H9 (cell line): Measurements from ENCODE around the gene MACROD1. TPM values are rescaled to one million over a fixed set of nuclear protein-coding genes. Genes with fewer than 3 reads are reported as not detected.

Experiments
- DNase-seq: peaks from one replicate; pipeline ENCODE4 v3.0.0-alpha.2; 2017
- H2AFZ ChIP-seq: one replicate; pipeline ENCODE4 v1.6.1; 2013; ENCODE audit warnings: mild to moderate bottlenecking, low read length, control low read depth, moderate library complexity
- H2AK5ac ChIP-seq: 2 replicates; pipeline ENCODE4 v1.6.1; 2013; ENCODE audit warnings: low read length, control low read depth, mixed read lengths; ENCODE audit not compliant: insufficient read length
- H2BK120ac ChIP-seq: one replicate; pipeline ENCODE4 v1.6.1; 2013; ENCODE audit warnings: low read depth, mild to moderate bottlenecking, low read length, control low read depth, inconsistent platforms; ENCODE audit not compliant: poor library complexity, severe bottlenecking
- H2BK12ac ChIP-seq: 2 replicates; pipeline ENCODE4 v1.6.1; 2013; ENCODE audit warnings: low read length, control low read depth, mixed read lengths, low read depth; ENCODE audit not compliant: insufficient read length
- H2BK15ac ChIP-seq: 2 replicates; pipeline ENCODE4 v1.6.1; 2013; ENCODE audit warnings: low read depth, low read length, control low read depth
- H2BK20ac ChIP-seq: one replicate; pipeline ENCODE4 v1.6.1; 2013; ENCODE audit warnings: low read depth, mild to moderate bottlenecking, low read length, control low read depth, inconsistent platforms; ENCODE audit not compliant: poor library complexity, severe bottlenecking
- H2BK5ac ChIP-seq: 2 replicates; pipeline ENCODE4 v1.6.1; 2013; ENCODE audit warnings: low read length, control low read depth, mixed read lengths; ENCODE audit not compliant: insufficient read length
- H3K14ac ChIP-seq: 2 replicates; pipeline ENCODE4 v1.6.1; 2013; ENCODE audit warnings: low read length, control low read depth; ENCODE audit not compliant: insufficient read depth
- H3K18ac ChIP-seq: 2 replicates; pipeline ENCODE4 v1.6.1; 2013; ENCODE audit warnings: low read depth, mild to moderate bottlenecking, mixed read lengths, low read length, control low read depth; ENCODE audit not compliant: insufficient read length
- H3K23ac ChIP-seq: 2 replicates; pipeline ENCODE4 v1.6.1; 2013; ENCODE audit warnings: low read length, control low read depth, mixed read lengths, low read depth; ENCODE audit not compliant: insufficient read length
- H3K23me2 ChIP-seq: 2 replicates; pipeline ENCODE4 v1.6.1; 2013; ENCODE audit warnings: low read depth, mild to moderate bottlenecking, mixed read lengths, low read length, control low read depth; ENCODE audit not compliant: insufficient read length, poor library complexity, severe bottlenecking
- H3K27ac ChIP-seq: 2 replicates; pipeline ENCODE4 v1.5.1; 2013; ENCODE audit warnings: low read length, control low read depth, mixed read lengths, low read depth; ENCODE audit not compliant: insufficient read length
- H3K27me3 ChIP-seq: 2 replicates; pipeline ENCODE4 v1.6.1; 2013; ENCODE audit warnings: low read length, control low read depth, inconsistent platforms; ENCODE audit not compliant: insufficient read depth
- H3K4ac ChIP-seq: 2 replicates; pipeline ENCODE4 v1.6.1; 2013; ENCODE audit warnings: low read depth, mild to moderate bottlenecking, control low read depth, inconsistent platforms, low read length, moderate library complexity
- H3K4me1 ChIP-seq: 2 replicates; pipeline ENCODE4 v1.6.1; 2013; ENCODE audit warnings: low read length, control low read depth, inconsistent platforms; ENCODE audit not compliant: insufficient read depth
- H3K4me2 ChIP-seq: 2 replicates; pipeline ENCODE4 v1.6.1; 2013; ENCODE audit warnings: low read length, control low read depth, mixed read lengths; ENCODE audit not compliant: insufficient read length, insufficient read depth
- H3K56ac ChIP-seq: 2 replicates; pipeline ENCODE4 v1.6.1; 2013; ENCODE audit warnings: low read depth, mild to moderate bottlenecking, mixed read lengths, low read length, control low read depth; ENCODE audit not compliant: insufficient read length
- H3K79me1 ChIP-seq: 2 replicates; pipeline ENCODE4 v1.6.1; 2013; ENCODE audit warnings: low read depth, mild to moderate bottlenecking, moderate library complexity, low read length, control low read depth, inconsistent platforms; ENCODE audit not compliant: insufficient read depth, poor library complexity, severe bottlenecking
- H3K79me2 ChIP-seq: 2 replicates; pipeline ENCODE4 v1.6.1; 2013; ENCODE audit warnings: low read length, control low read depth, inconsistent platforms; ENCODE audit not compliant: insufficient read depth
- H3K9ac ChIP-seq: 2 replicates; pipeline ENCODE4 v1.6.1; 2013; ENCODE audit warnings: low read length, control low read depth, mixed read lengths; ENCODE audit not compliant: insufficient read length; ENCODE audit errors: extremely low read depth
- H3K9me3 ChIP-seq: one replicate; pipeline ENCODE4 v1.6.1; 2013; ENCODE audit warnings: low read depth, low read length, inconsistent platforms; ENCODE audit not compliant: control insufficient read depth
- H3T11ph ChIP-seq: one replicate; pipeline ENCODE4 v1.6.1; 2013; ENCODE audit warnings: mild to moderate bottlenecking, low read length, control low read depth, inconsistent platforms
- H4K20me1 ChIP-seq: one replicate; pipeline ENCODE4 v1.6.1; 2013; ENCODE audit not compliant: control insufficient read depth, insufficient read length, insufficient read depth
- H4K5ac ChIP-seq: 2 replicates; pipeline ENCODE4 v1.6.1; 2013; ENCODE audit warnings: low read depth, mild to moderate bottlenecking, mixed read lengths, low read length, control low read depth; ENCODE audit not compliant: insufficient read length
- H4K8ac ChIP-seq: replicated peaks from 2 replicates; pipeline ENCODE4 v1.6.1; 2013; ENCODE audit warnings: low read length, control low read depth, mixed read lengths, low read depth; ENCODE audit not compliant: insufficient read length
- H4K91ac ChIP-seq: 2 replicates; pipeline ENCODE4 v1.6.1; 2013; ENCODE audit warnings: low read depth, mild to moderate bottlenecking, moderate library complexity, mixed read lengths, low read length, control low read depth; ENCODE audit not compliant: insufficient read length
- H3K27ac Mint-ChIP-seq, 3 experiments: 2 replicates in 2 of 3; 3 replicates in 1 of 3; pipeline ENCODE4 v1.8.0; 2020 to 2021; ENCODE audit warnings: mixed read lengths in 3 of 3, mild to moderate bottlenecking in 1 of 3, moderate library complexity in 1 of 3
- H3K27me3 Mint-ChIP-seq: 2 replicates; pipeline ENCODE4 v1.8.0; 2021; ENCODE audit warnings: low read depth, mild to moderate bottlenecking, moderate library complexity, mixed read lengths
- H3K36me3 Mint-ChIP-seq, 3 experiments: 2 replicates in 2 of 3; 3 replicates in 1 of 3; pipeline ENCODE4 v1.8.0; 2020 to 2021; ENCODE audit warnings: low read depth in 3 of 3, mixed read lengths in 3 of 3; ENCODE audit not compliant: insufficient read depth in 1 of 3
- H3K4me1 Mint-ChIP-seq, 2 experiments: 2 replicates each; pipeline ENCODE4 v1.8.0; 2020; ENCODE audit warnings: mixed read lengths in 2 of 2
- H3K4me3 Mint-ChIP-seq, 2 experiments: 2 replicates in 1 of 2; 3 replicates in 1 of 2; pipeline ENCODE4 v1.8.0; 2020 to 2021; ENCODE audit warnings: mild to moderate bottlenecking in 2 of 2, mixed read lengths in 2 of 2, moderate library complexity in 1 of 2
- H3K9me3 Mint-ChIP-seq, 2 experiments: 2 replicates in 1 of 2; 3 replicates in 1 of 2; pipeline ENCODE4 v1.8.0; 2020; ENCODE audit warnings: mild to moderate bottlenecking in 2 of 2, mixed read lengths in 2 of 2, moderate library complexity in 1 of 2
- CTCF ChIP-seq: fragments of 200-600 bp; sonication (generic); conservative IDR thresholded peaks from 3 replicates; pipeline ENCODE4 v1.8.0; 2021; ENCODE audit warnings: antibody characterized with exemption, mild to moderate bottlenecking
- WGBS: extraction: QIAGEN DNeasy Blood & Tissue Kit; methylation state at CpG from one replicate; pipeline ENCODE4 v1.1.7; 2013; ENCODE audit warnings: missing lambda C conversion rate, low lambda C conversion rate, mixed read lengths; ENCODE audit not compliant: insufficient read length; ENCODE audit errors: extremely low coverage; 5-methylcytosine and 5-hydroxymethylcytosine counted together
- total RNA-seq: library from RNA; stranded (reverse); gene quantifications from 2 replicates; pipeline ENCODE4 v1.2.1, GENCODE V29; 2021

Gene MACROD1
- total RNA-seq, 1 experiment from 2014 or later: 21.2 TPM

DNA sequence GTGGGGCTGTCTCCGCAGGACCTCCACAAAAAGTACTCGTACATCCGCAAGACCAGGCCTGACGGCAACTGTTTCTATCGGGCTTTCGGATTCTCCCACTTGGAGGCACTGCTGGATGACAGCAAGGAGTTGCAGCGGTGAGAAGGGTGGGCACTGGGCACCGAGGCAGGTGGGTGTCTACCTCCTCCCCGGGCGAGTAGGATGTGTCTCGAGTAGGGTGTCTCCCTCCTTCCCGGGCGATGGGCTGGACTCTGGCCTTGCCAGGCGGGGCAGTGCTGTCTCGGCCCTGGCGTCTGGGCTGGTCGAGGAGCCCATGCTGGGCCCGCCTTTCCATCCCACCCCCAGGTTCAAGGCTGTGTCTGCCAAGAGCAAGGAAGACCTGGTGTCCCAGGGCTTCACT lies 169.4 kb downstream of the MACROD1 start:
- Histone ChIP-seq H2BK120ac (no peak overlapping the region), H3K9me3 (no peaks in the 10 kb centered on the region), H4K5ac (no peak overlapping the region), H4K8ac (no peak overlapping the region), H3K14ac (no peak overlapping the region), H4K20me1 (no peaks in the 10 kb centered on the region), H3K27ac (no peak overlapping the region), H3K23ac (no peak overlapping the region), H3K79me1 (no peaks in the 10 kb centered on the region), H3T11ph (no peak overlapping the region), H3K4me1 (no peaks in the 10 kb centered on the region), H3K9ac (no peak overlapping the region), H2AFZ (no peak overlapping the region), H3K23me2 (peaks cover 11% of the 10 kb centered on the region), H3K27me3 (no peaks in the 10 kb centered on the region; the same call in 1 of the 2 replicates), H2BK12ac (no peak overlapping the region), H2AK5ac (no peak overlapping the region), H2BK15ac (no peak overlapping the region), H2BK5ac (no peak overlapping the region), H3K56ac (no peak overlapping the region), H4K91ac (no peak overlapping the region), H3K79me2 (no peaks in the 10 kb centered on the region), H3K4me2 (no peak overlapping the region), H3K4ac (no peak overlapping the region), H2BK20ac (no peak overlapping the region), H3K18ac (no peak overlapping the region)
- Mint-ChIP-seq H3K27ac (no peak overlapping the region), H3K36me3 (peaks cover 26 to 59% (median 57%) of the 10 kb centered on the region in 3 experiments; a peak in 6 of 7 replicates), H3K4me1 (peaks cover 7 to 13% of the 10 kb centered on the region in 2 experiments), H3K27me3 (peaks cover 7% of the 10 kb centered on the region), H3K9me3 (no peaks in the 10 kb centered on the region), H3K4me3 (no peak overlapping the region)
- no peak for DNase-seq
- no peak for TF ChIP-seq CTCF
- WGBS: no CpG with 5 or more reads among the region's 18 CpGs
